ENCODE measurements around the gene RNF144A.

DNA sequence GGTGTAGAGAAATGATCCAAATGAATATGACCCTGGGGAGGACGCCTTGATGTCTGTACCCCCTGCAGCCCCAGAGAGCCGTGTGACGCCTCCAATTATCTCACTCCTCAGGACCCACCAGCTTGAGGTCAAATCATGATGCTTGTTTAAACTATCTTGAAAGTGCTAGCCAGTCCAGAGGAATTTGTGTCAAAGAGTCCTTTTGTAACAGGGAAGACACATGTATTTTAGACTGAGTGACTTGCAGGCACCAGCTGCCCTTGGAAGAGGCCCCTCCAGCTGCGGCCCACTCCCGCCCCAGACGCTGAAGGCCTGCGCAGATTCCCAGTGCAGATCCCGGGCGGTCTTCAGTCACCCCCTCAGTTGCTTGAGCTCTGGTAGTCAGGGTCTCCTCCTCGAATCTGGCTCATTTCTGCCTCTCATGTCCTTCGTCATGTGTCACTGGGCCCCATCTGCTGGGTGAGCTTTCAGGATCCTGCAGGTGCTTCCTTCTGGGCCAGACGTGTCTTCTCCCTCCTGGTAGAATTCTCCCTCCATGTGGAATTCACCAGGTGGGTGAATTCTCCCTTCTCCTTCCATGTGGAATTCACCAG is 77.4 kb downstream of the RNF144A start:
- TF ChIP-seq, protein P1, sequence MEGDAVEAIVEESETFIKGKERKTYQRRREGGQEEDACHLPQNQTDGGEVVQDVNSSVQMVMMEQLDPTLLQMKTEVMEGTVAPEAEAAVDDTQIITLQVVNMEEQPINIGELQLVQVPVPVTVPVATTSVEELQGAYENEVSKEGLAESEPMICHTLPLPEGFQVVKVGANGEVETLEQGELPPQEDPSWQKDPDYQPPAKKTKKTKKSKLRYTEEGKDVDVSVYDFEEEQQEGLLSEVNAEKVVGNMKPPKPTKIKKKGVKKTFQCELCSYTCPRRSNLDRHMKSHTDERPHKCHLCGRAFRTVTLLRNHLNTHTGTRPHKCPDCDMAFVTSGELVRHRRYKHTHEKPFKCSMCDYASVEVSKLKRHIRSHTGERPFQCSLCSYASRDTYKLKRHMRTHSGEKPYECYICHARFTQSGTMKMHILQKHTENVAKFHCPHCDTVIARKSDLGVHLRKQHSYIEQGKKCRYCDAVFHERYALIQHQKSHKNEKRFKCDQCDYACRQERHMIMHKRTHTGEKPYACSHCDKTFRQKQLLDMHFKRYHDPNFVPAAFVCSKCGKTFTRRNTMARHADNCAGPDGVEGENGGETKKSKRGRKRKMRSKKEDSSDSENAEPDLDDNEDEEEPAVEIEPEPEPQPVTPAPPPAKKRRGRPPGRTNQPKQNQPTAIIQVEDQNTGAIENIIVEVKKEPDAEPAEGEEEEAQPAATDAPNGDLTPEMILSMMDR (IDR thresholded peaks at IDR 0.05), result no peak
- TF ChIP-seq POLR2A (IDR thresholded peaks at IDR 0.05), result no peak

Data from testis (tissue), 2 donors.